K562 (cell line): ENCODE results near the gene CUX1. TPM values are rescaled to one million over a fixed set of nuclear protein-coding genes. Genes with fewer than 3 reads are reported as not detected.

Experiments
- ATAC-seq: fragments of 200-7000 bp; cut with Tn5 transposase; 3 replicates; pipeline ENCODE4 v1.9.1; 2020; ENCODE audit warnings: moderate library complexity
- BruUV-seq: library from RNA; stranded (reverse); fragments of 400-500 nt; replicated peaks from 2 replicates; lab custom pipeline; 2021; lab: Mats Ljungman, UMichigan
- CTCF ChIA-PET: fragments of 300-600 bp; formaldehyde crosslinking; extraction: SDS; loops from one replicate; lab custom pipeline; 2021; ENCODE audit warnings: low intra/inter-chr PET ratio; lab: Yijun Ruan, JAX
- POLR2A ChIA-PET: fragments of 300-600, 350-650 bp; sonication (Branson Sonifier 250); formaldehyde crosslinking; extraction: SDS; loops from one replicate; lab custom pipeline; 2021; ENCODE audit warnings: antibody characterized with exemption, inconsistent platforms; lab: Yijun Ruan, JAX
- DNase-seq, 4 experiments: peaks; one replicate each; pipeline versions ENCODE4 v3.0.0 to v3.0.0-alpha.2; 2011 to 2018; ENCODE audit warnings: low spot score in 3 of 4, mixed read lengths in 3 of 4; ENCODE audit errors: extremely low read depth in 1 of 4
- FAIRE-seq: peaks from 2 replicates; lab custom pipeline; 2011; peaks lifted over from hg19 to GRCh38; lab: Jason Lieb, UNC
- H2AFZ ChIP-seq: 2 replicates; pipeline ENCODE4 v1.6.0; 2011; ENCODE audit warnings: low read depth, low read length, control low read depth, inconsistent platforms
- H3K27ac ChIP-seq: fragments of 200-600 bp; 3 replicates; pipeline ENCODE4 v1.8.0; 2011; ENCODE audit warnings: low read depth, mild to moderate bottlenecking, control low read depth, inconsistent platforms, low read length, moderate library complexity, mixed read lengths; ENCODE audit errors: extremely low read depth
- H3K27me3 ChIP-seq, 2 experiments: fragments of 300-600 bp in 1 of 2; 2 replicates in 1 of 2; 3 replicates in 1 of 2; pipeline versions ENCODE4 v1.6.0 to v1.8.0; 2011; ENCODE audit warnings: inconsistent platforms in 2 of 2, low read length in 2 of 2, mild to moderate bottlenecking in 1 of 2, mixed read lengths in 1 of 2, moderate library complexity in 1 of 2; ENCODE audit not compliant: control insufficient read depth in 2 of 2, insufficient read depth in 2 of 2
- H3K36me3 ChIP-seq: fragments of 300-600 bp; 3 replicates; pipeline ENCODE4 v1.8.0; 2011; ENCODE audit warnings: mild to moderate bottlenecking, low read length, inconsistent platforms; ENCODE audit not compliant: control insufficient read depth, insufficient read depth
- H3K4me1 ChIP-seq, 2 experiments: fragments of 200-600 bp in 1 of 2; replicated peaks in 1 of 2; 2 replicates in 1 of 2; 3 replicates in 1 of 2; pipeline versions ENCODE4 v1.5.1 to v1.8.0; 2011; ENCODE audit warnings: inconsistent platforms in 2 of 2, low read length in 2 of 2, mild to moderate bottlenecking in 1 of 2, mixed read lengths in 1 of 2, moderate library complexity in 1 of 2; ENCODE audit not compliant: control insufficient read depth in 2 of 2, insufficient read depth in 2 of 2
- H3K4me2 ChIP-seq: 2 replicates; pipeline ENCODE4 v1.6.1; 2011; ENCODE audit warnings: low read length, control low read depth, inconsistent platforms, mixed read lengths; ENCODE audit not compliant: insufficient read depth
- H3K4me3 ChIP-seq: fragments of 200-600 bp; sonication (generic), shearing (Covaris generic); 2 replicates; pipeline ENCODE4 v1.5.1; 2016; ENCODE audit warnings: control low read depth, inconsistent platforms
- H3K79me2 ChIP-seq: fragments of 200-600 bp; 3 replicates; pipeline ENCODE4 v1.8.0; 2011; ENCODE audit warnings: low read length, inconsistent platforms; ENCODE audit not compliant: control insufficient read depth, insufficient read depth
- H3K9ac ChIP-seq, 2 experiments: 2 replicates each; pipeline versions ENCODE4 v1.6.0 to v1.6.1; 2011; ENCODE audit warnings: low read depth in 2 of 2, low read length in 2 of 2, control low read depth in 1 of 2, inconsistent platforms in 1 of 2, mild to moderate bottlenecking in 1 of 2, mixed read lengths in 1 of 2; ENCODE audit not compliant: insufficient read depth in 1 of 2
- H3K9me1 ChIP-seq: one replicate; pipeline ENCODE4 v1.6.0; 2011; ENCODE audit warnings: inconsistent platforms, mild to moderate bottlenecking, low read length, moderate library complexity; ENCODE audit not compliant: control insufficient read depth, insufficient read depth
- H3K9me3 ChIP-seq: replicated peaks from 2 replicates; pipeline ENCODE4 v1.5.1; 2011; ENCODE audit warnings: low read depth, low read length, inconsistent platforms; ENCODE audit not compliant: control insufficient read depth, insufficient read depth
- H4K20me1 ChIP-seq: replicated peaks from 2 replicates; pipeline ENCODE4 v1.6.1; 2011; ENCODE audit warnings: low read length, inconsistent platforms, mixed read lengths; ENCODE audit not compliant: control insufficient read depth, insufficient read depth
- DDX20 ChIP-seq: fragments of 450-650 bp; IDR thresholded peaks from 2 replicates; pipeline ENCODE4 v1.6.1; 2016; ENCODE audit warnings: missing genetic modification characterization, low read depth, mild to moderate bottlenecking, missing compliant biosample characterization, moderate library complexity
- POU5F1 ChIP-seq: fragments of 150-350 bp; IDR thresholded peaks from 2 replicates; pipeline ENCODE4 v1.6.1; 2014; ENCODE audit warnings: borderline replicate concordance, low read length, low read depth, mild to moderate bottlenecking; ENCODE audit not compliant: partially characterized antibody
- SMARCA5 ChIP-seq: fragments of 450-650 bp; IDR thresholded peaks from 2 replicates; pipeline ENCODE4 v1.6.1; 2016
- ZC3H11A ChIP-seq: IDR thresholded peaks from 2 replicates; pipeline ENCODE4 v1.6.1; 2012; ENCODE audit warnings: low read depth, low read length, improper control_type of control experiment
- WGBS: fragments of 100-300 bp; shearing (Covaris generic); methylation state at CpG from one replicate; pipeline ENCODE4 v1.1.6; 2016; ENCODE audit warnings: low coverage, mixed read lengths; ENCODE audit not compliant: insufficient coverage; ENCODE audit errors: missing lambda C conversion rate; 5-methylcytosine and 5-hydroxymethylcytosine counted together
- in situ Hi-C: fragments of 300-500 bp; cut with MboI; formaldehyde crosslinking; loops from 4 replicates; pipeline ENCODE4 v1.15.0; 2018; ENCODE audit warnings: inconsistent platforms, mixed read lengths
- intact Hi-C: fragments of 100-400 bp; cut with micrococcal nuclease; formaldehyde crosslinking; loops from 2 replicates; pipeline ENCODE4 v1.14.2; 2022
- polyA plus RNA-seq, 8 experiments: library from polyadenylated mRNA; depleted of rRNA in 4 of 8; stranded (reverse) in 5 of 8; unstranded in 3 of 8; fragments of >200 nt; fragmentation: Nextera tagmentation in 2 of 8; fragmentation: Illumina TruSeq in 1 of 8; extraction: Ambion mirVana in 2 of 8; extraction: Trizol in 1 of 8; gene quantifications; 2 replicates each; pipeline versions ENCODE4 v1.2.1 to v1.2.3, GENCODE V29; 2011 to 2014; ENCODE audit warnings: inconsistent platforms in 1 of 8, missing spikeins in 1 of 8
- total RNA-seq, 7 experiments: library from RNA; depleted of rRNA in 6 of 7; stranded (reverse); fragments of >200 nt in 6 of 7; fragmentation: Illumina TruSeq in 2 of 7; extraction: Trizol in 2 of 7; gene quantifications; 2 replicates each; pipeline versions ENCODE4 v1.2.1 to v1.2.3, GENCODE V29; 2011 to 2021; ENCODE audit warnings: low replicate concordance in 1 of 7
- TF ChIP-seq, protein P1 (sequence below): fragments of 200-800 bp; sonication (Bioruptor generic); IDR thresholded peaks from 2 replicates; pipeline ENCODE4 v1.6.1; 2016; ENCODE audit warnings: missing genetic modification characterization, missing compliant biosample characterization
- TF ChIP-seq, protein P2 (sequence below): sonication (generic); formaldehyde crosslinking; IDR thresholded peaks from 2 replicates; pipeline ENCODE4 v1.8.1; 2023; ENCODE audit warnings: mild to moderate bottlenecking, missing genetic modification reagents
- TF ChIP-seq, protein P3 (sequence below): sonication (generic); IDR thresholded peaks from 2 replicates; pipeline ENCODE4 v1.6.1; 2016
- TF ChIP-seq, protein P4 (sequence below): fragments of 450-650 bp; IDR thresholded peaks from 2 replicates; pipeline ENCODE4 v1.6.1; 2016; ENCODE audit warnings: borderline replicate concordance
- TF ChIP-seq, protein P5 (sequence below): sonication (generic); formaldehyde crosslinking; IDR thresholded peaks from 2 replicates; pipeline ENCODE4 v1.5.0; 2020; ENCODE audit warnings: missing genetic modification reagents

The CUX1 gene
- total and polyA plus RNA-seq, 9 of the 15 experiments (the other 6 are each of a cell fraction or from before 2014, with no cell fraction given), result 3.6 to 55.3 (median 25.2) TPM

DNA sequence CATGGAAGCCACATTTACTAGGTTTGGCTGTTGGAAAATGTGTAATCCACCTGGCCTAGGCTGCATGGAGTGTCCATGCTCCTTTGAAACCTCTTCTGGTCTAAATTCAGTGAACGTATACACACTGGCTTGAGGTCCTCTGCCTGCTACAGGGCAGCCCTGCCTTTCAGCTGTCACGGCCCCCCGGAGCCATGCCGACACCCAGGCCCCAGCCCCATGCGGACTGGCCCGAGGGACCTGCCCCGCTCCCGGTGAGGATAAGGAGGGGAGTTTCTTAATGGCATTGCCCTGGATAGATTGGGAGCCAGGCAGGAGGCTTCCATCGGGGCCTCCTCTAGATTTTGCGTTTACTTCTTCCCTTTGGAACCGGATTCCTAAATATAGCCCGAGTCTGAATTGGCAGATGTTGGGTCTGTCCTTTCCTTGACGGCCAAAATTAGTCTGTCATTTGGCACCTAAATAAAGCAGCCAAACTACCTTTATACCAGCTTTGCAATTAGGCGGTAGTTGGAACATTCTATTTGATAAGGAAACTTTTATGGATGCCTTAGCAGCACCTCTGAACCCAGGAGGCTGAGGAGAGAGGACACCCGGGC lies 397.1 kb downstream of the CUX1 start (continued):
- TF ChIP-seq, protein P1, sequence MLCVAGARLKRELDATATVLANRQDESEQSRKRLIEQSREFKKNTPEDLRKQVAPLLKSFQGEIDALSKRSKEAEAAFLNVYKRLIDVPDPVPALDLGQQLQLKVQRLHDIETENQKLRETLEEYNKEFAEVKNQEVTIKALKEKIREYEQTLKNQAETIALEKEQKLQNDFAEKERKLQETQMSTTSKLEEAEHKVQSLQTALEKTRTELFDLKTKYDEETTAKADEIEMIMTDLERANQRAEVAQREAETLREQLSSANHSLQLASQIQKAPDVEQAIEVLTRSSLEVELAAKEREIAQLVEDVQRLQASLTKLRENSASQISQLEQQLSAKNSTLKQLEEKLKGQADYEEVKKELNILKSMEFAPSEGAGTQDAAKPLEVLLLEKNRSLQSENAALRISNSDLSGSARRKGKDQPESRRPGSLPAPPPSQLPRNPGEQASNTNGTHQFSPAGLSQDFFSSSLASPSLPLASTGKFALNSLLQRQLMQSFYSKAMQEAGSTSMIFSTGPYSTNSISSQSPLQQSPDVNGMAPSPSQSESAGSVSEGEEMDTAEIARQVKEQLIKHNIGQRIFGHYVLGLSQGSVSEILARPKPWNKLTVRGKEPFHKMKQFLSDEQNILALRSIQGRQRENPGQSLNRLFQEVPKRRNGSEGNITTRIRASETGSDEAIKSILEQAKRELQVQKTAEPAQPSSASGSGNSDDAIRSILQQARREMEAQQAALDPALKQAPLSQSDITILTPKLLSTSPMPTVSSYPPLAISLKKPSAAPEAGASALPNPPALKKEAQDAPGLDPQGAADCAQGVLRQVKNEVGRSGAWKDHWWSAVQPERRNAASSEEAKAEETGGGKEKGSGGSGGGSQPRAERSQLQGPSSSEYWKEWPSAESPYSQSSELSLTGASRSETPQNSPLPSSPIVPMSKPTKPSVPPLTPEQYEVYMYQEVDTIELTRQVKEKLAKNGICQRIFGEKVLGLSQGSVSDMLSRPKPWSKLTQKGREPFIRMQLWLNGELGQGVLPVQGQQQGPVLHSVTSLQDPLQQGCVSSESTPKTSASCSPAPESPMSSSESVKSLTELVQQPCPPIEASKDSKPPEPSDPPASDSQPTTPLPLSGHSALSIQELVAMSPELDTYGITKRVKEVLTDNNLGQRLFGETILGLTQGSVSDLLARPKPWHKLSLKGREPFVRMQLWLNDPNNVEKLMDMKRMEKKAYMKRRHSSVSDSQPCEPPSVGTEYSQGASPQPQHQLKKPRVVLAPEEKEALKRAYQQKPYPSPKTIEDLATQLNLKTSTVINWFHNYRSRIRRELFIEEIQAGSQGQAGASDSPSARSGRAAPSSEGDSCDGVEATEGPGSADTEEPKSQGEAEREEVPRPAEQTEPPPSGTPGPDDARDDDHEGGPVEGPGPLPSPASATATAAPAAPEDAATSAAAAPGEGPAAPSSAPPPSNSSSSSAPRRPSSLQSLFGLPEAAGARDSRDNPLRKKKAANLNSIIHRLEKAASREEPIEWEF (CRISPR knock-in tag), result no peak

DNA sequence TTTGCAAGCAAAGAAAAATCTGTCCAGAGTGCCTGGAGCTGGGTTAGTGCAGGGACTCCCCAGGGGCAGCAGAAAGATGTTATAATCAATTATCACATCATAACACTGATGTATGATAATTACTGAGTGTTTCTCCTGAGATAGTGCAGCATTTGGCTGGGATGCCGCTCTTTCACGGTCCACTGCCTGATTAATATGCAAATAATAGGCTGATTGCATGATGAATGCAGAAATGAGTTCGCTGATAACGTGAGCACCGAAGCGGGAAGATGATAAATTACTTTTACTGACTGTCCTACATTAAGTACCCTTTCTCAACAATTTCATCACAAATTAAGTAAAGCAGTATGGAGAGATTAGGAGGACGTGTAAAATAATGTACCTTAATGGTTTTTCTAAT lies 397.8 kb downstream of the CUX1 start:
- FAIRE-seq (no peak), DNase-seq (no peak), ATAC-seq (no peak)
- no TSS peak for BruUV-seq
- peaks cover 22% of the 10 kb centered on the region; the same call in 2 of the 3 replicates for H3K36me3 ChIP-seq
- 54% methylated on average over 7 of the region's 7 CpGs for WGBS
- intact Hi-C loops, result no loop called here
- H3K9me1 ChIP-seq, result no peaks in the 10 kb centered on the region
- CTCF ChIA-PET, result interaction anchor here (0.9 kb wide), 1 partner anchor 64 kb away, joined by 3 read pairs; no protein-coding TSS in a partner anchor
- H3K9ac ChIP-seq, result no peak overlapping the region
- no peak overlapping the region for H3K4me2 ChIP-seq
- no peak overlapping the region for H2AFZ ChIP-seq
- no peaks in the 10 kb centered on the region for H3K79me2 ChIP-seq
- no peaks in the 10 kb centered on the region for H3K27me3 ChIP-seq
- no peak overlapping the region for H3K4me3 ChIP-seq
- POLR2A ChIA-PET, result no interaction called here
- no peaks in the 10 kb centered on the region for H3K9me3 ChIP-seq
- H3K27ac ChIP-seq, result no peak overlapping the region
- in situ Hi-C loops, result no loop called here
- H4K20me1 ChIP-seq, result peaks cover 7% of the 10 kb centered on the region; the same call in 1 of the 2 replicates
- no peaks in the 10 kb centered on the region; a peak in 1 of 5 replicates for H3K4me1 ChIP-seq
- no peak for TF ChIP-seq POU5F1
- no peak for TF ChIP-seq SMARCA5
- TF ChIP-seq, protein P2, sequence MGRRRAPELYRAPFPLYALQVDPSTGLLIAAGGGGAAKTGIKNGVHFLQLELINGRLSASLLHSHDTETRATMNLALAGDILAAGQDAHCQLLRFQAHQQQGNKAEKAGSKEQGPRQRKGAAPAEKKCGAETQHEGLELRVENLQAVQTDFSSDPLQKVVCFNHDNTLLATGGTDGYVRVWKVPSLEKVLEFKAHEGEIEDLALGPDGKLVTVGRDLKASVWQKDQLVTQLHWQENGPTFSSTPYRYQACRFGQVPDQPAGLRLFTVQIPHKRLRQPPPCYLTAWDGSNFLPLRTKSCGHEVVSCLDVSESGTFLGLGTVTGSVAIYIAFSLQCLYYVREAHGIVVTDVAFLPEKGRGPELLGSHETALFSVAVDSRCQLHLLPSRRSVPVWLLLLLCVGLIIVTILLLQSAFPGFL (CRISPR knock-in tag), result no peak
- TF ChIP-seq, protein P3, sequence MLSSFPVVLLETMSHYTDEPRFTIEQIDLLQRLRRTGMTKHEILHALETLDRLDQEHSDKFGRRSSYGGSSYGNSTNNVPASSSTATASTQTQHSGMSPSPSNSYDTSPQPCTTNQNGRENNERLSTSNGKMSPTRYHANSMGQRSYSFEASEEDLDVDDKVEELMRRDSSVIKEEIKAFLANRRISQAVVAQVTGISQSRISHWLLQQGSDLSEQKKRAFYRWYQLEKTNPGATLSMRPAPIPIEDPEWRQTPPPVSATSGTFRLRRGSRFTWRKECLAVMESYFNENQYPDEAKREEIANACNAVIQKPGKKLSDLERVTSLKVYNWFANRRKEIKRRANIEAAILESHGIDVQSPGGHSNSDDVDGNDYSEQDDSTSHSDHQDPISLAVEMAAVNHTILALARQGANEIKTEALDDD, result no peak
- TF ChIP-seq, protein P4, sequence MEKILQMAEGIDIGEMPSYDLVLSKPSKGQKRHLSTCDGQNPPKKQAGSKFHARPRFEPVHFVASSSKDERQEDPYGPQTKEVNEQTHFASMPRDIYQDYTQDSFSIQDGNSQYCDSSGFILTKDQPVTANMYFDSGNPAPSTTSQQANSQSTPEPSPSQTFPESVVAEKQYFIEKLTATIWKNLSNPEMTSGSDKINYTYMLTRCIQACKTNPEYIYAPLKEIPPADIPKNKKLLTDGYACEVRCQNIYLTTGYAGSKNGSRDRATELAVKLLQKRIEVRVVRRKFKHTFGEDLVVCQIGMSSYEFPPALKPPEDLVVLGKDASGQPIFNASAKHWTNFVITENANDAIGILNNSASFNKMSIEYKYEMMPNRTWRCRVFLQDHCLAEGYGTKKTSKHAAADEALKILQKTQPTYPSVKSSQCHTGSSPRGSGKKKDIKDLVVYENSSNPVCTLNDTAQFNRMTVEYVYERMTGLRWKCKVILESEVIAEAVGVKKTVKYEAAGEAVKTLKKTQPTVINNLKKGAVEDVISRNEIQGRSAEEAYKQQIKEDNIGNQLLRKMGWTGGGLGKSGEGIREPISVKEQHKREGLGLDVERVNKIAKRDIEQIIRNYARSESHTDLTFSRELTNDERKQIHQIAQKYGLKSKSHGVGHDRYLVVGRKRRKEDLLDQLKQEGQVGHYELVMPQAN, result no peak
- no peak for TF ChIP-seq DDX20 (tag)
- no peak for TF ChIP-seq ZC3H11A
- TF ChIP-seq, protein P5, sequence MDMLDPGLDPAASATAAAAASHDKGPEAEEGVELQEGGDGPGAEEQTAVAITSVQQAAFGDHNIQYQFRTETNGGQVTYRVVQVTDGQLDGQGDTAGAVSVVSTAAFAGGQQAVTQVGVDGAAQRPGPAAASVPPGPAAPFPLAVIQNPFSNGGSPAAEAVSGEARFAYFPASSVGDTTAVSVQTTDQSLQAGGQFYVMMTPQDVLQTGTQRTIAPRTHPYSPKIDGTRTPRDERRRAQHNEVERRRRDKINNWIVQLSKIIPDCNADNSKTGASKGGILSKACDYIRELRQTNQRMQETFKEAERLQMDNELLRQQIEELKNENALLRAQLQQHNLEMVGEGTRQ (CRISPR knock-in tag), result no peak
